Peyer's patch (tissue), 4 donors: ENCODE data around the gene SPAG16.

Experiments used
- CTCF ChIP-seq, 6 experiments: fragments of 450-650 bp in 4 of 6; fragments of 200-600 bp in 2 of 6; sonication (generic) in 1 of 6; IDR thresholded peaks; one replicate each; pipeline ENCODE4 v1.5.1; 2017 to 2019; ENCODE audit warnings: antibody characterized with exemption in 6 of 6, mild to moderate bottlenecking in 3 of 6, moderate library complexity in 1 of 6
- POLR2A ChIP-seq, 2 donors: fragments of 450-650 bp; IDR thresholded peaks; one replicate each; pipeline ENCODE4 v1.5.1; 2017; ENCODE audit warnings: antibody characterized with exemption in 2 of 2, mild to moderate bottlenecking in 2 of 2, moderate library complexity in 2 of 2

GRCh38 chr2:214029190-214029589 is 744.9 kb downstream of the SPAG16 start:
- TF ChIP-seq POLR2A (IDR thresholded peaks at IDR 0.05) (no peak), CTCF (IDR thresholded peaks at IDR 0.05) (no peak)
